Rectal smooth muscle tissue (tissue), 1 donor: Measurements from ENCODE around the gene ANXA4.

Source experiments
- H3K27ac ChIP-seq: one replicate; pipeline ENCODE4 v1.7.0; 2013; ENCODE audit warnings: low read depth, low read length, inconsistent platforms
- H3K27me3 ChIP-seq: one replicate; pipeline ENCODE4 v1.7.0; 2013; ENCODE audit warnings: low read length; ENCODE audit not compliant: control insufficient read depth, insufficient read depth
- H3K36me3 ChIP-seq: one replicate; pipeline ENCODE4 v1.7.0; 2013; ENCODE audit warnings: low read length; ENCODE audit not compliant: control insufficient read depth, insufficient read depth
- H3K4me1 ChIP-seq: one replicate; pipeline ENCODE4 v1.7.0; 2013; ENCODE audit warnings: low read length; ENCODE audit not compliant: control insufficient read depth, insufficient read depth
- H3K4me3 ChIP-seq: one replicate; pipeline ENCODE4 v1.7.0; 2013; ENCODE audit warnings: low read length
- H3K9ac ChIP-seq: one replicate; pipeline ENCODE4 v1.7.0; 2013; ENCODE audit warnings: low read length

ANXA4 gene

DNA sequence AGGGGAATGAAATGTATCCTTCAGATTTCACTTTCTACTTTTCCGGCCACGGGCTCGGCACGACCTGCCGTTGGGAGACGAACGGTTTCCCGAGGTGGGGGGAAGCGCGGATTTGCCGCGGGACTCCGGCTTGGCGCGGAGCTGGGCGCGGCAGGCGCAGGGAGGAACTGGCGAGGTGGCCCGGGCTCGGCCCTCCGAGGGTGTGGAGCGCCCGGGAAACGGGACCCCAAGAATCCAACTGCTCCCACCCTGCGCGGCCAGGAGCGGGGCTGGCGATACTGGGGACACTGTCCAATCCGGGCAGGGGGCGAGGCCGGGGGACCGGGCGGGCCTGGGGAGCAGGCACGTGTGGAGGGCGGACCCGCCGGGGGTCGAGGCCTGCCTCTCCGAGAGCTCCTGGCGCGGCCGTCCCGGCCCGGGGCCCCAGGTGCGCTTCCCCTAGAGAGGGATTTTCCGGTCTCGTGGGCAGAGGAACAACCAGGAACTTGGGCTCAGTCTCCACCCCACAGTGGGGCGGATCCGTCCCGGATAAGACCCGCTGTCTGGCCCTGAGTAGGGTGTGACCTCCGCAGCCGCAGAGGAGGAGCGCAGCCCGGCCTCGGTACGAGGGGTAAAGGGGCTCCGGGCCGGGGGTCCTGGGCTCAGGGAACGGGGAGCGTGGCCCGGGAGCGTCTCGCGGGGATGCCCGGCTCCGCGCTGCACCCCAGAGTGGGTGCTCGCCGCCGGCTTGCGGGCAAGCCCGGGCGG is at the start of gene ANXA4:
Gene ANXA4 (plus strand): TSS at position 560 of the 747 bp plus-strand sequence. CDS start 39,432 bp downstream, outside the sequence.
- H3K4me1 ChIP-seq, result peaks cover 3% of the 10 kb centered on the region
- peak within 1 kb of the TSS; percentile 92 for H3K4me3 ChIP-seq
- peak within 1 kb of the TSS; percentile 80 for H3K9ac ChIP-seq
- no peaks in the 10 kb centered on the region for H3K36me3 ChIP-seq
- no peaks in the 10 kb centered on the region for H3K27me3 ChIP-seq
- peak within 1 kb of the TSS; percentile 92 for H3K27ac ChIP-seq

DNA sequence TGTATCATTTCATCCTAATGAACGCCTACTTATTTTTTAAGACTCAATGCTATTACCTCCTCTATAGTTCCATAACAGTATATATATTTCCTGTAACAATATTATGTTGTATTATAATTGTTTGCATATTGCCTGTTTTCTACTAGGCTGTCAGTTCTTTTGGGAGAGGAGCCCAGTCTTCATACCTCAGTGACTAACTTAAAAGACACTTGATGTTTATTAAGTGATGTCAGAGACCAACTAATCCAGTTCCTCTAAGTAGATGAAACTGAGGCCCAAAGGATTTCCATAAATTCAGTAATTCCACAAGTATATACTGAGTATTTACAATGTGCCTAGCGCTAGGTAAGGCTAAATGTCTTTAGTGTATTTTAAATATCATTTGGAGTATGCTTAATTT is 49.5 kb upstream of the ANXA4 start:
- H3K36me3 ChIP-seq, result no peaks in the 10 kb centered on the region
- H3K9ac ChIP-seq, result no peak overlapping the region
- no peak overlapping the region for H3K4me3 ChIP-seq
- no peaks in the 10 kb centered on the region for H3K4me1 ChIP-seq
- H3K27ac ChIP-seq, result no peak overlapping the region
- no peaks in the 10 kb centered on the region for H3K27me3 ChIP-seq

DNA sequence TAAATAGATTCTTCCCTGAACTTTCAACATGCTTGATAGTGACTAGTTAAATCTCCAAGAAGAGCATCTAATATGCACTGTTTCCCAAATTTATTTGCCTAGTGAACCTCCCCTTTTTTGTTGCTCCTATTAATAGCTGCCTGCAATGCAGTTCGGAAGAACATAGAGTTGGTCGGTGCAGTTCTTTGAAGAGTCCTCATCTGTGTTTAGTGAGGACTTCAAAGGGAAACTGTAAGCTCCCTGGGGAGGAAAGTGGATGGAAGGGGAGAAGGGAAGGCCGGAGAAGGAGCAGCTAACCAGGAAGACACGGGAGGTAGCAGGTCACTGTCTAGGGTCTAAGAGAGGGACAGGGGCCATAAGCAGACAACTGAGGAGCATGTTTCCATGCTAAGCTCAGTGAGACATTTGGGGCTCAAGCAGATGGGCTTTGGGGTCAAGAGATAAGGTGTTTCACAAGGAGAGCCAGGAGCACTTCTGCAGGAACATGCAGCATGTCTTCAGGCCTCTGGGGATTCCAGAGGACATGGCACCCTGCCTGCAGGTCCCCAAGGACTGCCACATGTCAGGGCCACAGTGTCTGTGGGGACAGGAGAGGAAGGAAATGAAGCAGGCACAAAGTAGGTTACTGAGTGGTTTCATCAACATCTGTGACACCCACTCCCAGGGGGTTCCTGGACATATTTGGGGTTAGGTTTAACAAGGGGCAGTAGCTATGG is 48.7 kb upstream of the ANXA4 start:
- no peaks in the 10 kb centered on the region for H3K27me3 ChIP-seq
- no peak overlapping the region for H3K4me3 ChIP-seq
- no peak overlapping the region for H3K9ac ChIP-seq
- H3K36me3 ChIP-seq, result no peaks in the 10 kb centered on the region
- H3K4me1 ChIP-seq, result no peaks in the 10 kb centered on the region
- no peak overlapping the region for H3K27ac ChIP-seq

DNA sequence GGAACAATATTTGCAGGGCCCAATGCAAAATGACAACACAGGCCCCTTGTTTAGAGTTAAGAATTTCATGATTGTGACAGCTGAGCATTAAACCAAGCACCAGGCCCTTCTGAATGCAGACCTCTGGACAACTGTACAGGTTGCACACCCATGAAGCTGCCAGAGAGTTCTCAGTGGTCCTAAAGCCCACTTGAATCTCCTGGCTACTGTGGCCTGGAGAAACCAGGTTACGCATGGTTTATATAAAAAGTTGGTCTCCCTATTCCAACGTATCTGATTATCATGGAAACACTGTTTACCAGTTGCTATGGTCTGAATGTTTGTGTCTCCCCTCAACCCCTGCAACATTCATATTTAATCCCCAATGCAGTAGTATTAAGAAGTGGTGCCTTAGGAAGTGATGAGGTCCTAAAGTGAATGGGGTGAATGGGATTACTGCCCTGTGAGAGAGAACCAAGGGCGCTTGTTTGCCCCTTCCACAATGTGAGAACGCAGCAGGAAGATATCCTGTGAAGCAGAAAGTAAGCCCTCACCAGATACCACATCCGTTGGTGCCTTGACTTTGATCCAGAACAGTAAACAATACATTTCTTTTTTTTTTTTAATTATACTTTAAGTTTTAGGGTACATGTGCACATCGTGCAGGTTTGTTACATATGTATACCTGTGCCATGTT is 48.0 kb upstream of the ANXA4 start:
- no peak overlapping the region for H3K9ac ChIP-seq
- H3K4me3 ChIP-seq, result no peak overlapping the region
- H3K4me1 ChIP-seq, result no peaks in the 10 kb centered on the region
- no peaks in the 10 kb centered on the region for H3K36me3 ChIP-seq
- no peak overlapping the region for H3K27ac ChIP-seq
- no peaks in the 10 kb centered on the region for H3K27me3 ChIP-seq

DNA sequence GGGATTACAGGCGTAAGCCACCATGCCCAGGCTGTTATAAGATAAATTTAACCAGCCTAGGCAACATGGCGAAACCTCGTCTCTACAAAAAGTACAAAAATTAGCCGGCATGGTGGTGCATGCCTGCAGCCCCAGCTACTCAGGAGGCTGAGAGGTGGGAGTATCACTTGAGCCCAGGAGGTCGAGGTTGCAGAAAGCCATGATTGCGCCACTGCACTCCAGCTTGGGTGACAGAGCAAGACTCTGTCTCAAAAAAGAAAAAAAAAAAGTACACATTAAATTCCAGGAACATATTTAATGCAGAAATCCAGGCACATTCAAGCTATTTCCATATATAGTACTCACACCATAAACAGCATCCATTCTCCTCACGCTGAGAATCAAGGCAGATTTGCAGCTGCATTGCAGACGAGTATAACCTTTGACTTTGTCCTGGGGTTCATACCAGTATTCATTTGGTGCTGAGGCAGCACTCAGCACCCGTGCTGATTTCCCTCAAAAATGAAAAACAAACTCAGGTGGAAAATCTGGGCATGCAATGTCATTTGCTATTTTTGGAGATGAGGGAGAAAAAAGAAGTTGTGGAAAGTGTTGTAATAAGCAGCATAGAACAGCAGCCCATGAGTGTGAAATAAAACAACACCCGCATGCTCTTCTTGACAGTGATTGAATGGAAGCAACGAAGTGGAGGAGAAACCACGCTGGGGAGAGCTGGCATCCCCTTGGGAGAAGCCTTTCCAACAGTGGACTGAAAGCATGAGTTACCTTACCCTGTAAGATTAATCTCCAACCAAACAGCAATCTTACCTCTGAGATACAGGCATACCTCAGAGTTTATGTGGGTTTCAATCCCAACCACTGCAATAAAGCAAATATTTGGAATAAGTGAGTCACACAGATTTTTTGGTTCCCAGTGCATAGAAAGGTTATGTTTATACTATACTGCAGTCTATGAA is 46.8 kb upstream of the ANXA4 start:
- no peak overlapping the region for H3K27ac ChIP-seq
- no peaks in the 10 kb centered on the region for H3K4me1 ChIP-seq
- H3K4me3 ChIP-seq, result no peak overlapping the region

DNA sequence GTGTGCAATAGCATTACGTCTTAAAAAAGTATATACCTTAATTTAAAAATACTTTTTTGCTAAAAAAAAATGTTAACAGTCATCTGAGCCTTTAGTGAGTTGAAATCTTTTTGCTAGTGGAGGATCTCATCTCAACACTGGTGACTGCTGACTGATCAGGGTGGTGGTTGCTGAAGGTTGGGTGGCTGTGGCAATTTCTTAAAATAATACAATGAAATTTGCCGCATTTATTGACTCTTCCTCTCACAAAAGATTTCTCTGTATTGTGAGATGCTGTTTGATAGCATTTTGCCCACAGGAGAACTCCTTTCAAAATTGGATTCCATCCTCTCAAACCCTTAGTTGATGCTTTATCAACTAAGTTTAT is 46.1 kb upstream of the ANXA4 start:
- Histone ChIP-seq H3K4me1 (no peaks in the 10 kb centered on the region), H3K36me3 (no peaks in the 10 kb centered on the region), H3K27ac (no peak overlapping the region), H3K27me3 (no peaks in the 10 kb centered on the region), H3K9ac (no peak overlapping the region), H3K4me3 (no peak overlapping the region)

More for the DNA sequence above, 46.8 kb upstream of the ANXA4 start:
- no peaks in the 10 kb centered on the region for H3K36me3 ChIP-seq
- no peak overlapping the region for H3K9ac ChIP-seq
- H3K27me3 ChIP-seq, result no peaks in the 10 kb centered on the region

DNA sequence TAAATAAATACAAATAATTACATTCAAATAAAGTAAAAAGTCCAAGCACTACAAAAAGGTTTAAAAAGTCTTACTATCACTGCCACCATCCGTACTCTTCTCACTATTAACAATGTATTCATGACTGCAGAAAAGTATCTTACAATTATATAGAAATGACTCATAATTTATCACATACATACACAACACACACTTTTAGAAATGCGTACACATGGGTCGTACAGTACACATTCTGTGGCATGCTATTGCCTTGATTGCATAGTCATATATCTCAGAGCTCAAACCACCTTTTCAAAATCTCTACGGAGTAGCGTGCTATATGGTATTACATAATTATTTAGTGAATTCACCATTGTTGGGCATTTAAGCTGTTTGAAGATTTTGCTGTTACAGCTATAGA is 41.6 kb upstream of the ANXA4 start:
- H3K27me3 ChIP-seq, result no peaks in the 10 kb centered on the region
- H3K4me3 ChIP-seq, result no peak overlapping the region
- H3K36me3 ChIP-seq, result no peaks in the 10 kb centered on the region
- H3K27ac ChIP-seq, result no peak overlapping the region
- H3K9ac ChIP-seq, result no peak overlapping the region
- H3K4me1 ChIP-seq, result no peaks in the 10 kb centered on the region

DNA sequence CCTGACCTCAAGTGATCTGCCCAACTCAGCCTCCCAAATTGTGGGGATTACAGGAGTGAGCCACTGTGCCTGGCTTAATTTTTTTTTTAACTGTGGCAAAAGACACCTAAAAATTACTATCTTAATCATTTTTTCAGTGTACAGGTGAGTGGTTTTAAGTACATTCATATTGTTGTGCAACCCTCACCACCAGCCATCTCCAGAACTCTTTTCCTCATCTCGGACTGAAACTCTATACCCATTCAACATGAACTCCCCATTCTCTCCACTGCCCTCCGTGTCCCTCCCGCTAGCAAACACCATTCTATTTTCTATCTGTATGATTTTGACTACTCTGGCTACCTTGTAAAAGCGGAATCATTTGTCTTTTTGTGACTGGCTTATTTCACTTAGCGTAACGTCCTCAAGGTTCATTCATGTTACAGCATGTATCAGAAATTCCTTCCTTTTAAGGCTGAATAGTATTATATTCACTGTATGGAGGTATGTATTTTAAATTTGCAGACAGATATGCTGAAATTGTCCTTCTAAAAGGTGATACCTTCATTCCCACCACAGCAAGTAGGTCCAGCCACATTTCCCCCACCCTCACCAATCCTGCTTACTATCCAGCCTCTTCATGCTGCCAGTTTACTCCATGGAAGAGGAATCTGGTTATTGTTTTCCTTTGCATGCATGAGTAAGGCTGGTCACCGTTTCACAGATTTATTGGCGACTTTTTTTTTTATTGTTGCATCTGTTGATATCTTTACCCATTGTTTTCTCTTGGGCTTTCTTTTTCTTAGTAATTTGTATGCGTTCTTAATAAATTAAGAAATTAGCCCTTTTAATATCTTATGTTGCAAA is 40.6 kb upstream of the ANXA4 start:
- H3K27me3 ChIP-seq, result no peaks in the 10 kb centered on the region
- no peak overlapping the region for H3K9ac ChIP-seq
- H3K4me1 ChIP-seq, result no peaks in the 10 kb centered on the region
- H3K27ac ChIP-seq, result no peak overlapping the region
- H3K4me3 ChIP-seq, result no peak overlapping the region
- no peaks in the 10 kb centered on the region for H3K36me3 ChIP-seq

DNA sequence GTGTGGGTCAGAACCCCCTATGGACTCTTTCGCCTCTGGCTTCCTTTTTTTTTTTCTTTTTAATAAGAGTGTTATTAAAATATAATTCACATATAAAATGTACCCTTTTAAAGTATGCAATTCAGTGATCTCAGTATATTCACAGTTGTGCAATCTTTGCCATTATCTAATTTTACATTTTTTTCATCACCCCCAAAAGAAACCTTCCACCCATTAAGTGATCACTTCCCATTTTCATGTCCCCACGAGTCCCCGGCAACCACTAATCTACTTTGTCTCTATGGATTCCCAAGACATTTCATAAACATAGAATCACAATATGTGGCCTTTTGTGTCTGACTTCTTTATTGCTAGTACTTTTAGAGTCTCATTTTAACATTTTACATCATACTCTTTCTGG is 38.7 kb upstream of the ANXA4 start:
- H3K27me3 ChIP-seq, result no peaks in the 10 kb centered on the region
- no peak overlapping the region for H3K27ac ChIP-seq
- no peak overlapping the region for H3K4me3 ChIP-seq

DNA sequence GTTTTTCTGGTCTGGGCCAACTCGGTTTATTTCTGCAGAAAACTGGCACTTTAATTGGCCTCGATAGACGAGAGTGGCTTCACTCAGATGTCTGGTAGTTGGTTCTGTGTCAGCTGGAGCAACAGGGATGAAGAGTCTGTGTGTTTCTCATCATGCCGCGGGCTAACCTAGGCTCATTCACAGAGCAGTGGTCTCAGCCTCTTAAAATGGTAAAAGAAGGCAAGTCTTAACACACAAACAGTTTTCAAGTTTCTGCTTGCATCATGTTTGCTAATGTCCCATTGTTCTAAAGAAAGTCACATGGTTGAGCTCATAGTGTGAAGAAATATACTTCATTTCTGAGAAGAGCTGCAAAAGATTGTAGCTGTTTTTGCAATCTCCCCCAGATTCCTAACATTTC is 37.5 kb upstream of the ANXA4 start:
- no peak overlapping the region for H3K27ac ChIP-seq
- H3K36me3 ChIP-seq, result no peaks in the 10 kb centered on the region
- H3K9ac ChIP-seq, result no peak overlapping the region

More for the DNA sequence above, 38.7 kb upstream of the ANXA4 start:
- H3K4me1 ChIP-seq, result no peaks in the 10 kb centered on the region
- no peaks in the 10 kb centered on the region for H3K36me3 ChIP-seq
- no peak overlapping the region for H3K9ac ChIP-seq

DNA sequence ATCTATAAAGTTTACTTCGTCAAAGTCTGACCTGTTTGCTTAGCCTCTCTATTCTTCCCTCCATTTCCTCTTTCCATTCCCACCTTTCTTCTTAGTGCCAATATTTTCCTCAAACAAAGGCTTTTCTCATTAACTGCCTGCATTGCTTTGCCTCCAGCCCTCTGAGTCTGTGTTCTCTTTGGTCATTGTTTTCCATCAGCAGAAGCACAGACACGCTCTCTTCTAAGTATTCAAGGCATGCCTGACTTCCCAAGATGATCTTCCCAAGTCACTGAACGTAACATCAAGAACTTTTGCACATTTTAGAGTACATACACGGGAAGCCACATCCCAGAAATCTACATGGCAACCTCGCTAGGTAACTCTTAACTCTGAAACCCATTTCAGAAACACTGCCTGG is 32.6 kb upstream of the ANXA4 start:
- no peak overlapping the region for H3K4me3 ChIP-seq

More for the DNA sequence above, 37.5 kb upstream of the ANXA4 start:
- Histone ChIP-seq H3K4me3 (no peak overlapping the region), H3K4me1 (no peaks in the 10 kb centered on the region), H3K27me3 (no peaks in the 10 kb centered on the region)

More for the DNA sequence above, 32.6 kb upstream of the ANXA4 start:
- H3K27ac ChIP-seq, result no peak overlapping the region
- H3K9ac ChIP-seq, result no peak overlapping the region
- no peaks in the 10 kb centered on the region for H3K4me1 ChIP-seq
- no peaks in the 10 kb centered on the region for H3K36me3 ChIP-seq
- no peaks in the 10 kb centered on the region for H3K27me3 ChIP-seq
